Tibial artery (tissue), 4 donors: ENCODE measurements around the gene INAFM2.

ENCODE experiments used
- DNase-seq, 2 donors: peaks; one replicate each; pipeline ENCODE4 v3.0.0-alpha.2; 2019
- H3K27ac ChIP-seq, 2 donors: fragments of 200-600 bp; sonication (generic) in 1 of 2; 1 replicate in 1 of 2; 2 replicates in 1 of 2; pipeline ENCODE4 v1.5.1; 2018 to 2019; ENCODE audit warnings: mild to moderate bottlenecking in 1 of 2
- H3K27me3 ChIP-seq, 2 donors: fragments of 200-600 bp; sonication (generic) in 1 of 2; one replicate each; pipeline versions ENCODE4 v1.5.1 to v1.6.0; 2016 to 2019
- H3K36me3 ChIP-seq, 3 donors: fragments of 200-600 bp; sonication (generic) in 2 of 3; one replicate each; pipeline ENCODE4 v1.5.1; 2016 to 2019; ENCODE audit warnings: mild to moderate bottlenecking in 2 of 3
- H3K4me1 ChIP-seq, 4 donors: fragments of 200-600 bp; sonication (generic) in 2 of 4; 1 replicate in 3 of 4; 2 replicates in 1 of 4; pipeline ENCODE4 v1.5.1; 2016 to 2019
- H3K4me3 ChIP-seq, 2 donors: fragments of 200-600 bp; sonication (generic) in 1 of 2; 1 replicate in 1 of 2; 2 replicates in 1 of 2; pipeline ENCODE4 v1.5.1; 2018 to 2019; ENCODE audit warnings: mild to moderate bottlenecking in 2 of 2
- H3K9me3 ChIP-seq, 3 donors: fragments of 200-600 bp; sonication (generic) in 1 of 3; one replicate each; pipeline ENCODE4 v1.5.1; 2016 to 2019
- intact Hi-C: fragments of 100-400 bp; cut with DNase I; formaldehyde crosslinking; loops from one replicate; pipeline ENCODE4 v1.15.0; 2023; ENCODE audit warnings: low total_unique reads
- TF ChIP-seq, protein P1 (sequence below), 2 experiments: fragments of 200-600 bp in 1 of 2; fragments of 450-650 bp in 1 of 2; IDR thresholded peaks; one replicate each; pipeline ENCODE4 v1.5.1; 2017 to 2019; ENCODE audit warnings: antibody characterized with exemption in 2 of 2, mild to moderate bottlenecking in 1 of 2, moderate library complexity in 1 of 2

Gene INAFM2

GRCh38 chr15:40277471-40277870, 46.0 kb upstream of the INAFM2 start:
- DNase-seq = no peak
- intact Hi-C loops = no loop called here
- Histone ChIP-seq H3K27ac (no peak overlapping the region), H3K9me3 (no peaks in the 10 kb centered on the region), H3K27me3 (peaks cover 0 to 63% of the 10 kb centered on the region in 2 donors), H3K4me3 (no peak overlapping the region), H3K36me3 (peaks cover 0 to 11% (median 0%) of the 10 kb centered on the region in 3 donors), H3K4me1 (peaks cover 0 to 25% (median 19%) of the 10 kb centered on the region in 4 donors)
- TF ChIP-seq, protein P1, sequence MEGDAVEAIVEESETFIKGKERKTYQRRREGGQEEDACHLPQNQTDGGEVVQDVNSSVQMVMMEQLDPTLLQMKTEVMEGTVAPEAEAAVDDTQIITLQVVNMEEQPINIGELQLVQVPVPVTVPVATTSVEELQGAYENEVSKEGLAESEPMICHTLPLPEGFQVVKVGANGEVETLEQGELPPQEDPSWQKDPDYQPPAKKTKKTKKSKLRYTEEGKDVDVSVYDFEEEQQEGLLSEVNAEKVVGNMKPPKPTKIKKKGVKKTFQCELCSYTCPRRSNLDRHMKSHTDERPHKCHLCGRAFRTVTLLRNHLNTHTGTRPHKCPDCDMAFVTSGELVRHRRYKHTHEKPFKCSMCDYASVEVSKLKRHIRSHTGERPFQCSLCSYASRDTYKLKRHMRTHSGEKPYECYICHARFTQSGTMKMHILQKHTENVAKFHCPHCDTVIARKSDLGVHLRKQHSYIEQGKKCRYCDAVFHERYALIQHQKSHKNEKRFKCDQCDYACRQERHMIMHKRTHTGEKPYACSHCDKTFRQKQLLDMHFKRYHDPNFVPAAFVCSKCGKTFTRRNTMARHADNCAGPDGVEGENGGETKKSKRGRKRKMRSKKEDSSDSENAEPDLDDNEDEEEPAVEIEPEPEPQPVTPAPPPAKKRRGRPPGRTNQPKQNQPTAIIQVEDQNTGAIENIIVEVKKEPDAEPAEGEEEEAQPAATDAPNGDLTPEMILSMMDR (IDR thresholded peaks at IDR 0.05) = no peak

DNA sequence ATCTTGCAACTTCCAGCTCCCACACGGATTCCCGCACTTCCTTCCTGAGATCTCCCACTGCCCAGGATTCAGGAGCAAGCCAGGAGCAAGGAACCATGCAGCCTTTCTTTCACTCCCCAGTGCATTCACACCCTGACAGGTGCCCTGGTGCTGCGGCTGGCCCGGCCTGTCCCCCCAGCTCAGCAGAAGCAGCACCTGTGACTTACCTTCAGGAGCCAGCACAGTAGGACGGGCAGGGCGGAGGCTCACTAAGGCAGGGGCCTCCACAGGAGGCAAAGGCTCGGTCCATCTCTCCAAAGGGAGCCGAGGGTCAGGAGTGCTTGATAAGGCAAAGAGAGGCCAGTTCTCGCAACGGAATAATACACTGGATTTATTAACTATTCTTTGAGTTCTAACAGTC, 45.5 kb upstream of the INAFM2 start:
- TF ChIP-seq, protein P1 (IDR thresholded peaks at IDR 0.05) = no peak
- peaks cover 0 to 31% (median 25%) of the 10 kb centered on the region in 4 donors for H3K4me1 ChIP-seq
- peaks cover 0 to 11% (median 0%) of the 10 kb centered on the region in 3 donors for H3K36me3 ChIP-seq
- H3K9me3 ChIP-seq = no peaks in the 10 kb centered on the region
- no peak overlapping the region for H3K4me3 ChIP-seq
- peaks cover 5 to 69% of the 10 kb centered on the region in 2 donors for H3K27me3 ChIP-seq
- no peak overlapping the region for H3K27ac ChIP-seq
- no peak for DNase-seq
- intact Hi-C loops = loop anchor here (1.0 kb wide), 1 partner anchor 144 kb away; no protein-coding TSS in a partner anchor

GRCh38 chr15:40279437-40280141, 43.9 kb upstream of the INAFM2 start:
- H3K27me3 ChIP-seq = peaks cover 6 to 83% of the 10 kb centered on the region in 2 donors
- DNase-seq = peak; percentile 62 to 79
- intact Hi-C loops = loop anchor here (10.0 kb wide), 1 partner anchor 85 kb away; no protein-coding TSS in a partner anchor

DNA sequence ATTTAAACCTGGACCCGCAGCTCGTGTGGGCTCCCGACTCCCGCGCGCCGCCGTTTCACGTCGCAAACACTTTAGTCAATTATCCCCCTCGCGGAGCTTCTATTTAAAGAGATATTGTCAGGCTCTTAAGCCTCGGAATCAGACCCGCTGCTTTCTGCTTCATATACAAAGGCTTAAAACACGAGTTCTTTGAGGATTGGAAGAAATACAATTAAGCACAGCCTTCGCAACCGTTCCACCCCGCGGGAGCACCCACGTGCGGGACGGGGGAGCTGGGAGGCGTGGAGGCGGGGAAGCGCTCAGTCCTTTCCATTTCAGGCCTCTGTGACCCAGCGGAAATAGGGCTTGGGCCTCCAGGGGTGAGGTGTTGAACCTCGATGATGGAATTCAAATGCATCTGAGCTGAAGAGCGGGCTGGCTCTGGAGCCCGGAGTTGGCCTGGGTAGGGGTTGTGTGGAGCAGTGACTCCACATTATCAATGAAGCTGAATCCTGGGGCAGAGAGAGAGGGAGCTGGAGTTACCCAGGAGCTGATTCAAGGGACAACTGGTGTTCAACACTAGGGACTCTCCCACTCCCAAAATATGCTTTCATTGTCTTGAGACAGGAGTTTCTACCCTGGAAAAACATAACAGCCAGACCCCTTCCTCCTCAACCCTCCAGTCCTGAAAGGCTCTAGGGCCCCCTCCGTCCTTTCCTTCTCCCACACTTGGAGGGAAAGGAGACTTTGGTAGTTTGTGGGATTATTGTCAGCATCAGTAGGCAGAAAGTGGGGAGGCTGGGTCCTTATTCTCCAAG, 43.0 kb upstream of the INAFM2 start:
- no peak for DNase-seq
- Histone ChIP-seq H3K27me3 (peaks cover 6 to 83% of the 10 kb centered on the region in 2 donors), H3K4me3 (no peak overlapping the region), H3K9me3 (no peaks in the 10 kb centered on the region), H3K36me3 (no peaks in the 10 kb centered on the region), H3K27ac (no peak overlapping the region), H3K4me1 (peaks cover 0 to 36% (median 28%) of the 10 kb centered on the region in 4 donors)
- intact Hi-C loops = loop anchor here (10.0 kb wide), 1 partner anchor 84 kb away; no protein-coding TSS in a partner anchor
- TF ChIP-seq, protein P1 (IDR thresholded peaks at IDR 0.05) = no peak

More at GRCh38 chr15:40279437-40280141, 43.9 kb upstream of the INAFM2 start:
- TF ChIP-seq, protein P1 (IDR thresholded peaks at IDR 0.05) = peak; percentile 92 to 99
- H3K4me1 ChIP-seq = peaks cover 0 to 38% (median 28%) of the 10 kb centered on the region in 4 donors
- no peaks in the 10 kb centered on the region for H3K9me3 ChIP-seq
- H3K36me3 ChIP-seq = no peaks in the 10 kb centered on the region
- peak overlapping the region in 1 of 2 donors; percentile 7 for H3K4me3 ChIP-seq
- H3K27ac ChIP-seq = no peak overlapping the region

DNA sequence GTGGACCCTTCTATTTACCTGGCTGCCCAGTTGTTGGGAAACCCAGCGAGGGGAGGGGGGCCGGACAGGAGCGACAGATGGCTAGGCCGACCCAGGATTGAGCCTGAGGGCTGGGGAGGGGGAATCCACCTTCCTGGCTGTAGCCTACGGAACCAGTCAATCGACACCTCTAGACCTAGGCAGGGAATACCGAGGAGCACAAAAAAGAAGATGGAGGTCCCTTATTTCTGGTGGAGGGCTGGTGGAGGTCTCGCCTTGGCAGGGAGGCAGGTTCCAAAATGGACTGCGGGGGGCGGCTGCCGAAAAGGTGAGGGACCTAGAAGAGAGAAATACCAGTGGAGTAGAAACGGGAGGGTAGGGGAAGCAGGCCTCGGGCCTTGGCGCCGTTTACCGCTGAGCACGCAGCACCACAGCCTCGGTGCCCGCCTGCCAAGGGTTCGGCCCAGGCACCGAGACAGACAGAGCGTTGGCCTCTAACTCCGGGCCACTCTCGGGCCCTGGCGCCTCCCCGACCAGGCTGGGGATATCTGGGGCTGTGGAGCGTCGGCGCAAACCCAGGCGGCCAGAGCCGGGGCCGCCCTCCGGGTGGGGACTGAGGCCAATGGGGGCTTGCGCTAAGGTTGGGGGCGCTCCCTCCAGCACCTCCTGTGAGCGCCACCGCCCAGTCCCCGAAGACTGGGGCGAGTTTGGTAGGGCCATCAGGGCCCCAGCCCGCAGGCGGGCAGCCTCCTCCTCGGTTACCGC, 42.3 kb upstream of the INAFM2 start:
- Histone ChIP-seq H3K4me3 (peak overlapping the region in 1 of 2 donors; percentile 50), H3K36me3 (no peaks in the 10 kb centered on the region), H3K9me3 (no peaks in the 10 kb centered on the region), H3K27ac (no peak overlapping the region), H3K27me3 (peaks cover 6 to 76% of the 10 kb centered on the region in 2 donors), H3K4me1 (peaks cover 0 to 36% (median 28%) of the 10 kb centered on the region in 4 donors)
- TF ChIP-seq, protein P1 (IDR thresholded peaks at IDR 0.05) = no peak
- intact Hi-C loops = loop anchor here (10.0 kb wide), 1 partner anchor 84 kb away; no protein-coding TSS in a partner anchor
- DNase-seq = no peak
